GM12873 (cell line): ENCODE data around the gene TSHZ2.

ENCODE experiments used
- TF ChIP-seq, protein P1 (sequence below): IDR thresholded peaks from 2 replicates; pipeline ENCODE4 v1.5.1; 2012; ENCODE audit warnings: low read depth, mild to moderate bottlenecking, moderate library complexity, low read length, control low read depth; ENCODE audit not compliant: insufficient read depth; ENCODE audit errors: missing control alignments

The TSHZ2 gene

DNA sequence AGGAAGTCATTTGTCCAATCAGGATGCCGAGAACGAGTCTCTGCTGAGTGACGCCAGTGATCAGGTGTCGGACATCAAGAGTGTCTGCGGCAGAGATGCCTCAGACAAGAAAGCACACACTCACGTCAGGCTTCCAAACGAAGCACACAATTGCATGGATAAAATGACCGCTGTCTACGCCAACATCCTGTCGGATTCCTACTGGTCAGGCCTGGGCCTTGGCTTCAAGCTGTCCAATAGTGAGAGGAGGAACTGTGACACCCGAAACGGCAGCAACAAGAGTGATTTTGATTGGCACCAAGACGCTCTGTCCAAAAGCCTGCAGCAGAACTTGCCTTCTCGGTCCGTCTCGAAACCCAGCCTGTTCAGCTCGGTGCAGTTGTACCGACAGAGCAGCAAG is 281.5 kb downstream of the TSHZ2 start:
- TF ChIP-seq, protein P1, sequence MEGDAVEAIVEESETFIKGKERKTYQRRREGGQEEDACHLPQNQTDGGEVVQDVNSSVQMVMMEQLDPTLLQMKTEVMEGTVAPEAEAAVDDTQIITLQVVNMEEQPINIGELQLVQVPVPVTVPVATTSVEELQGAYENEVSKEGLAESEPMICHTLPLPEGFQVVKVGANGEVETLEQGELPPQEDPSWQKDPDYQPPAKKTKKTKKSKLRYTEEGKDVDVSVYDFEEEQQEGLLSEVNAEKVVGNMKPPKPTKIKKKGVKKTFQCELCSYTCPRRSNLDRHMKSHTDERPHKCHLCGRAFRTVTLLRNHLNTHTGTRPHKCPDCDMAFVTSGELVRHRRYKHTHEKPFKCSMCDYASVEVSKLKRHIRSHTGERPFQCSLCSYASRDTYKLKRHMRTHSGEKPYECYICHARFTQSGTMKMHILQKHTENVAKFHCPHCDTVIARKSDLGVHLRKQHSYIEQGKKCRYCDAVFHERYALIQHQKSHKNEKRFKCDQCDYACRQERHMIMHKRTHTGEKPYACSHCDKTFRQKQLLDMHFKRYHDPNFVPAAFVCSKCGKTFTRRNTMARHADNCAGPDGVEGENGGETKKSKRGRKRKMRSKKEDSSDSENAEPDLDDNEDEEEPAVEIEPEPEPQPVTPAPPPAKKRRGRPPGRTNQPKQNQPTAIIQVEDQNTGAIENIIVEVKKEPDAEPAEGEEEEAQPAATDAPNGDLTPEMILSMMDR = no peak

DNA sequence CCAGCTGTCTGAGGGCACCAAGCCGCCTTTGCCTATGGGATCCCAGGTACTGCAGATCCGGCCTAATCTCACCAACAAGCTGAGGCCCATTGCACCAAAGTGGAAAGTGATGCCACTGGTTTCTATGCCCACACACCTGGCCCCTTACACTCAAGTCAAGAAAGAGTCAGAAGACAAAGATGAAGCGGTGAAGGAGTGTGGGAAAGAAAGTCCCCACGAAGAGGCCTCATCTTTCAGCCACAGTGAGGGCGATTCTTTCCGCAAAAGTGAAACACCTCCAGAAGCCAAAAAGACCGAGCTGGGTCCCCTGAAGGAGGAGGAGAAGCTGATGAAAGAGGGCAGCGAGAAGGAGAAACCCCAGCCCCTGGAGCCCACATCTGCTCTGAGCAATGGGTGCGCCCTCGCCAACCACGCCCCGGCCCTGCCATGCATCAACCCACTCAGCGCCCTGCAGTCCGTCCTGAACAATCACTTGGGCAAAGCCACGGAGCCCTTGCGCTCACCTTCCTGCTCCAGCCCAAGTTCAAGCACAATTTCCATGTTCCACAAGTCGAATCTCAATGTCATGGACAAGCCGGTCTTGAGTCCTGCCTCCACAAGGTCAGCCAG is 283.0 kb downstream of the TSHZ2 start:
- TF ChIP-seq, protein P1 = no peak

DNA sequence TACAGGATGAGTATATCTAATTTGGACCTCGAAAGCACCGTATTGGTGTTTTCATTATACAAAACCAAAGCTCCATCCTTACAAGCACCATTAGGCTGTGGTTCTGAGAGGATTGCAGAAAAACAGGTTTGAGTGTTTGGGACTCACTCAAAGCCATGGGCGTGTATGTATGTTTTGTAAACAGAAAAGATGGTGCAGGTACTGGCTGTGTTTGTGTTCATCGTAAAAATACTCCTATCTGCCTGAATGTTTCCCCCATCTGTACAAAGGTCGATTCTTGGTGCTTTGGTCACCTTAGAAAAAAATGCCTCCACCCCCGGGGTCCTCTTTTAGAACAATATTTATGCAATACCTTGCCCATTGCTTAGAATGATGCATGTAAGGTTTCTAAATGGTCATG is 286.6 kb downstream of the TSHZ2 start:
- TF ChIP-seq, protein P1 = no peak

DNA sequence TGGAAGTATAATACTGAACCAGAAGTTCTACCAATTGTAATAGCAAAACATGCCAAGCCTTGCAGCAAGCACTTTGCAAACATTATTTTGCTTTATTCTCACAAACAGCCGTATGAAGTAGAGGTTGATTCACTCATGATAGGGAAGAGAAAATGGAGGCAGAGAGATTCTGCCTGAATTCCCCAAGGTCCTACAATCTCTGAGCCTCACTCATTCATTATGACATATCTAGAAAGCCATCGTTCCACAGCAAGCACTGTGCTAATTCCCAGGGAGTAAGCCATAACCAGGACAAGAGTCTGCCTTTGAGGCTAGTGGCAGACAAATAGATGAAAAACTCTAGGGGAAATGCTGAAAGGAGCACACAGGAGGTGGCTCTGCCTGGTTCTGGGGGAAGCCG is 288.0 kb downstream of the TSHZ2 start:
- TF ChIP-seq, protein P1 = no peak

DNA sequence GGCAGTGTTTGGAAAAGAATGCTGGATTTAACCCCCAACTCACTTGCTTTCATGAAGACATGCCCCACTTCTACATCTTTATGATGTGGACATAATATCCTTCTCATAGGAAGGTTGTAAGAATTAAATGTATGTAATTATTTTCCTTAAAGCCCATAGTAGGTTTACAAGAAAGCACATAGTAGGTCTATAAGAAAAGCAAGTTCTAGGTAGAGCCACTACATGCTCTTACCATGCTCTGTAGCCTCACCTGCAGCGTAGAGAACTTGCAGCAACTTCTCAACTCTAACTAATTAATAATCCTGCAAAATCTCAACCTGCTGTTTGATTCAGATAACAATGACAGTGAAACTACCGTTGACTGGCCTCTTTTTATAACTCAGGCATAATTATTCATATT is 288.4 kb downstream of the TSHZ2 start:
- TF ChIP-seq, protein P1 = no peak

DNA sequence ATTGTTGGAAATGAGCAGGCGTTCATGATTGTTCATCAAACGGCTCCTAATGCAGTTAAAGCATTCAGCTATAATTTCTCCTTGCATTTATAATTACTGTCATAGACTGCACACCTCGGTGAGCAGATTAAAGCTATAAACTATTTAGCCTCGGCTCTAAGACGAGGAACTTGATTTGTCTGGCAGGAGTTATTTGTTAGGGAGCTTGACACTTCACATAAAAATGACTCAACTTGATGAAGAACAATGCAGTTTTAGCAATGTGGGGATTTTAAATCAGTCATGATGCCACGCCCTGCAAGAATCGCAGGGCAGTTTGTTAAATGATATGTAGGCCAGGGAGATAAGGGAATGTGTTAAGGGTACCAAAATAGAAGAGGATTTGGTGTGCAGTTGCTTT is 290.2 kb downstream of the TSHZ2 start:
- TF ChIP-seq, protein P1 = no peak

DNA sequence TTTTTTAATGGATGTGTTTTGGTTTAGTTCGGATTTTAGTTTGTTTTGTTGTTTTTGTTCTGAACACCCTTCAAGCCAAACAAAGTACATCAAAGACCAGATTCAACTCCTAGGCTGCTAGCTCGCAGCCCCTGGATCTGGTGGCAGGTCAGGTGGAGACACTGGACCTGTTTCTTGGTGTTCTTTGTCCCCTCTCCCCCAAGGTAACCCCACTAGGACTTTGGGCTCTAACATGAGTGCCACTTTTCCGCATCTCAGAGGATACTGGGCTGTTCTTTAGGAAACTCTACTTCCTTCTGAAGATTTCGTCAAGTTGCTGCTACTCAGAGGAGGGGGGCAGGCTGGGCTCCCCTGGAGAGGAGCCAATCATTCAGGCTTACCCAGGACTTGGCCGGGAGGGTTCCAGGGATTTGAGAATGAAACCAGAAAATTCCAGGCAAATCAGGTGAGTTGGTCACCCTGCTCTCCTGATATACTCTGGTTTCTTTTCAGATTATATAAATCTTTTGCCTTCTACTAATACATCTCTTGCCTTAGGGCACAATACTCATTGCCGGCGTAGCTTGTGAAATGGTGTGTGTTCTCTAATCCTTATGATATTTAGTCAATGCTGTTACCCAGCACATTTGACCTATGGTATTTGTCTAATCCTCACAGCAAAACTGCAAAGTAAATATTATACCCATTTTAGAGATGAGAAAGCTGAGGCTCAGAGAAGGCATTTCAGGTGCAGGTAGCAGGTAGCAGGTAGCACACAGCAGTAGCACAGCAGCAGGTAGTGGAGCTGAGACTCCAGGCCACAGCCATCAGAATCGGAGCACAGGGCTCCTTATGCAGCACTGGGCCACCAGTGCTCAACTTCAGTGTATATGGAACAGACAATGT is 291.6 kb downstream of the TSHZ2 start:
- TF ChIP-seq, protein P1 = no peak
